B cell (primary cell): ENCODE measurements around the gene EPB41L1. TPM values are rescaled to one million over a fixed set of nuclear protein-coding genes. Genes with fewer than 3 reads are reported as not detected.
A peak's percentile ranks its signal among the peaks of the same experiment; 100 is the strongest.

Experiments
- ATAC-seq: fragments of 200-7000 bp; cut with Tn5 transposase; one replicate; pipeline ENCODE4 v1.10.0; 2021; ENCODE audit warnings: low read depth, mild to moderate bottlenecking, moderate number of reproducible peaks, moderate library complexity
- CTCF ChIA-PET: fragments of 350-600 bp; sonication (Branson Sonifier 250); formaldehyde crosslinking; loops from one replicate; lab custom pipeline; 2021; ENCODE audit warnings: antibody characterized with exemption, inconsistent platforms; lab: Charles Lee
- POLR2A ChIA-PET: fragments of 350-600 bp; sonication (Branson Sonifier 250); formaldehyde crosslinking; loops from one replicate; lab custom pipeline; 2021; ENCODE audit warnings: antibody characterized with exemption; lab: Charles Lee
- DNase-seq: peaks from one replicate; pipeline ENCODE4 v3.0.0; 2013
- H2AFZ ChIP-seq: 2 replicates; pipeline ENCODE4 v1.6.1; 2012; ENCODE audit warnings: mild to moderate bottlenecking, low read depth, low read length; ENCODE audit not compliant: insufficient read depth, poor library complexity, severe bottlenecking
- H3K27ac ChIP-seq, 2 donors: 1 replicate in 1 of 2; 2 replicates in 1 of 2; pipeline ENCODE4 v1.5.1; 2012 to 2013; ENCODE audit warnings: low read length in 2 of 2, mild to moderate bottlenecking in 2 of 2, moderate library complexity in 1 of 2
- H3K27me3 ChIP-seq, 4 experiments: fragments of 200-600 bp in 1 of 4; sonication (generic) in 1 of 4; replicated peaks in 1 of 4; 1 replicate in 2 of 4; 2 replicates in 2 of 4; pipeline versions ENCODE4 v1.6.1 to v1.7.0; 2013 to 2016; ENCODE audit warnings: low read length in 3 of 4, mild to moderate bottlenecking in 2 of 4, mixed read lengths in 1 of 4, moderate library complexity in 1 of 4; ENCODE audit not compliant: insufficient read depth in 4 of 4, control insufficient read depth in 3 of 4; ENCODE audit errors: control extremely low read depth in 1 of 4
- H3K36me3 ChIP-seq, 2 experiments: replicated peaks in 1 of 2; 1 replicate in 1 of 2; 2 replicates in 1 of 2; pipeline versions ENCODE4 v1.6.1 to v1.7.1; 2013; ENCODE audit warnings: low read length in 1 of 2; ENCODE audit not compliant: insufficient read depth in 2 of 2, control insufficient read depth in 1 of 2; ENCODE audit errors: control extremely low read depth in 1 of 2, extremely low read depth in 1 of 2
- H3K4me1 ChIP-seq, 2 donors: fragments of 200-600 bp in 1 of 2; sonication (generic) in 1 of 2; 1 replicate in 1 of 2; 2 replicates in 1 of 2; pipeline versions ENCODE4 v1.5.1 to v1.6.1; 2013 to 2017; ENCODE audit warnings: low read length in 2 of 2; ENCODE audit not compliant: control insufficient read depth in 2 of 2, insufficient read depth in 2 of 2
- H3K4me2 ChIP-seq: replicated peaks from 2 replicates; pipeline ENCODE3; 2012; ENCODE audit warnings: mild to moderate bottlenecking, low read depth, low read length; ENCODE audit not compliant: poor library complexity, severe bottlenecking
- H3K4me3 ChIP-seq, 5 experiments: fragments of 200-600 bp in 1 of 5; sonication (generic) in 1 of 5; 1 replicate in 3 of 5; 2 replicates in 2 of 5; pipeline versions ENCODE4 v1.5.1 to v1.7.0; 2011 to 2016; ENCODE audit warnings: low read length in 4 of 5, mild to moderate bottlenecking in 4 of 5, low read depth in 2 of 5, control low read depth in 1 of 5, moderate library complexity in 1 of 5; ENCODE audit not compliant: insufficient read depth in 1 of 5; ENCODE audit errors: control extremely low read depth in 1 of 5, extremely low read depth in 1 of 5
- H3K79me2 ChIP-seq: fragments of 200-600 bp; sonication (generic); one replicate; pipeline ENCODE4 v1.6.0; 2016; ENCODE audit warnings: low read length; ENCODE audit not compliant: control insufficient read depth, insufficient read depth
- H3K9ac ChIP-seq: fragments of 200-600 bp; sonication (generic); 2 replicates; pipeline ENCODE4 v1.6.1; 2017; ENCODE audit warnings: mild to moderate bottlenecking, low read length, moderate library complexity
- H3K9me3 ChIP-seq, 3 donors: one replicate each; pipeline versions ENCODE4 v1.6.1 to v1.7.1; 2013; ENCODE audit warnings: low read length in 2 of 3; ENCODE audit not compliant: control insufficient read depth in 2 of 3, insufficient read depth in 1 of 3; ENCODE audit errors: control extremely low read depth in 1 of 3
- H4K20me1 ChIP-seq: 2 replicates; pipeline ENCODE4 v1.6.0; 2012; ENCODE audit warnings: mild to moderate bottlenecking, low read length; ENCODE audit not compliant: insufficient read depth, control insufficient read depth, poor library complexity, severe bottlenecking
- H3K27ac Mint-ChIP-seq: one replicate; pipeline ENCODE4 v1.8.0; 2021; ENCODE audit warnings: mixed read lengths
- H3K27me3 Mint-ChIP-seq: one replicate; pipeline ENCODE4 v1.8.0; 2021; ENCODE audit warnings: mixed read lengths
- H3K4me1 Mint-ChIP-seq: one replicate; pipeline ENCODE4 v1.8.0; 2021; ENCODE audit warnings: mixed read lengths
- H3K4me3 Mint-ChIP-seq: one replicate; pipeline ENCODE4 v1.8.0; 2021; ENCODE audit warnings: mixed read lengths
- H3K9me3 Mint-ChIP-seq: one replicate; pipeline ENCODE4 v1.8.0; 2022; ENCODE audit warnings: mixed read lengths; ENCODE audit not compliant: insufficient read depth
- EZH2 ChIP-seq: IDR thresholded peaks from 2 replicates; pipeline ENCODE4 v1.6.1; 2012; ENCODE audit warnings: borderline replicate concordance, low read depth, mild to moderate bottlenecking, moderate library complexity, low read length; ENCODE audit not compliant: insufficient read depth, poor library complexity, severe bottlenecking
- WGBS: methylation state at CpG from one replicate; pipeline ENCODE4 v1.1.5; 2013; ENCODE audit warnings: missing lambda C conversion rate; ENCODE audit not compliant: insufficient coverage; 5-methylcytosine and 5-hydroxymethylcytosine counted together
- intact Hi-C: fragments of 100-400 bp; cut with micrococcal nuclease; formaldehyde crosslinking; loops from one replicate; pipeline ENCODE4 v1.10.0; 2022
- polyA plus RNA-seq: library from polyadenylated mRNA; depleted of rRNA; stranded (reverse); fragments of >200 nt; gene quantifications from 2 replicates; pipeline ENCODE4 v1.2.3, GENCODE V29; 2012
- total RNA-seq, 2 donors: library from RNA; stranded (reverse); fragments of 120-200 nt in 1 of 2; gene quantifications; 1 replicate in 1 of 2; 2 replicates in 1 of 2; pipeline versions ENCODE4 v1.2.3 to v1.2.4, GENCODE V29; 2013 to 2022
- TF ChIP-seq, protein P1 (sequence below): fragments of 200-600 bp; IDR thresholded peaks from one replicate; pipeline ENCODE4 v1.8.0; 2022; ENCODE audit warnings: antibody characterized with exemption, mild to moderate bottlenecking

EPB41L1 gene
- total and polyA plus RNA-seq, 2 donors (not counting 1 experiment from before 2014, with no cell fraction given), result 0.12 to 1.3 TPM

DNA sequence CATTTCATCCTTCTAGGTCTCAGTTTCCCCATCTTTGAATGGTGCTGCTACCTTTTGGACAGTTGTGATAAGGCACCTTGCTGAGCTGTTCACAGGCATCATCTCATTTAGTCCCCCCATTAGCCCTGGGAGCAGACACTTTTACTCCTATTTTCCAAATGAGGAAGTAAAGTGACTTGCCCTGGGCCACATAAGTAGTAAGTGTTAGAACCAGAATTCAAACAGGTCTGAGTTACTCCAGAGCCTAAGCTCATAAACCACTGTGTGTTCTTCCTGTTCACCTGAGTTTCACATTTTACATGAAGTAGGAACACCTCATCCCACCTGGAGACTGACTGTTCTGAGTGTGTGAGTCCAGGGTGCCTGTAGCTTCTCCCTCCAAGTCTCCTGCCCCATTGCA lies 43.5 kb upstream of the EPB41L1 start:
- ATAC-seq (no peak), DNase-seq (no peak)
- no peaks in the 10 kb centered on the region for H3K27me3 Mint-ChIP-seq
- no peaks in the 10 kb centered on the region for H3K9me3 Mint-ChIP-seq
- Histone ChIP-seq H2AFZ (no peak overlapping the region), H3K4me1 (peaks cover 9 to 20% of the 10 kb centered on the region in 2 donors), H3K36me3 (no peaks in the 10 kb centered on the region), H3K4me2 (no peak overlapping the region), H3K9me3 (no peaks in the 10 kb centered on the region), H3K27ac (no peak overlapping the region), H3K9ac (no peak overlapping the region), H4K20me1 (no peaks in the 10 kb centered on the region), H3K79me2 (no peaks in the 10 kb centered on the region), H3K4me3 (no peak overlapping the region), H3K27me3 (no peaks in the 10 kb centered on the region)
- TF ChIP-seq, protein P1, sequence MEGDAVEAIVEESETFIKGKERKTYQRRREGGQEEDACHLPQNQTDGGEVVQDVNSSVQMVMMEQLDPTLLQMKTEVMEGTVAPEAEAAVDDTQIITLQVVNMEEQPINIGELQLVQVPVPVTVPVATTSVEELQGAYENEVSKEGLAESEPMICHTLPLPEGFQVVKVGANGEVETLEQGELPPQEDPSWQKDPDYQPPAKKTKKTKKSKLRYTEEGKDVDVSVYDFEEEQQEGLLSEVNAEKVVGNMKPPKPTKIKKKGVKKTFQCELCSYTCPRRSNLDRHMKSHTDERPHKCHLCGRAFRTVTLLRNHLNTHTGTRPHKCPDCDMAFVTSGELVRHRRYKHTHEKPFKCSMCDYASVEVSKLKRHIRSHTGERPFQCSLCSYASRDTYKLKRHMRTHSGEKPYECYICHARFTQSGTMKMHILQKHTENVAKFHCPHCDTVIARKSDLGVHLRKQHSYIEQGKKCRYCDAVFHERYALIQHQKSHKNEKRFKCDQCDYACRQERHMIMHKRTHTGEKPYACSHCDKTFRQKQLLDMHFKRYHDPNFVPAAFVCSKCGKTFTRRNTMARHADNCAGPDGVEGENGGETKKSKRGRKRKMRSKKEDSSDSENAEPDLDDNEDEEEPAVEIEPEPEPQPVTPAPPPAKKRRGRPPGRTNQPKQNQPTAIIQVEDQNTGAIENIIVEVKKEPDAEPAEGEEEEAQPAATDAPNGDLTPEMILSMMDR, result no peak
- TF ChIP-seq EZH2, result no peak
- intact Hi-C loops, result no loop called here
- H3K4me1 Mint-ChIP-seq, result peaks cover 21% of the 10 kb centered on the region
- no peak overlapping the region for H3K27ac Mint-ChIP-seq
- no peak overlapping the region for H3K4me3 Mint-ChIP-seq
- CTCF ChIA-PET, result interaction anchor here (2.3 kb wide), 1 partner anchor 28 kb away, joined by 9 read pairs; no protein-coding TSS in a partner anchor
- POLR2A ChIA-PET, result no interaction called here

DNA sequence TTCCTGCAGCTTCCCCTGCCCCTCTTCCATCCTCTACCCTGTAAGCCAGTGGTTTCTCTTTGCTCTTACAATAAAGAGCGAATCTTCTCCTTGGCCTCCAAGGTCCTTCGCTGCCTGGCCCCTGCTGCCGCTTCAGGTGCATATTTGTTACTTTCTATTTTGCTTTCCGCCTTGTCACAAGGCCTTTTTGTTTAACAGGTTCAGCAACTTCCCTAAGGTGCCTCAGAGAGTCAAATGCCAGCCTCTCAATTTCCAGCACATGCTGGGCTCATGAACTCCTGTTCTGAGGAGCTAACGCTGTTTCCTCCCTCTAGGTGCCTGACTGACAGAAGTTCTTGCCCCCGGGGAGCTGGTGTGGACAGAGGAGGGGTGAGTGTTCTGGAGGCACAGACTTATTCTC lies 42.4 kb upstream of the EPB41L1 start:
- no peaks in the 10 kb centered on the region for H3K79me2 ChIP-seq
- intact Hi-C loops, result no loop called here
- no peaks in the 10 kb centered on the region for H3K36me3 ChIP-seq
- H3K9me3 ChIP-seq, result no peaks in the 10 kb centered on the region
- no peak overlapping the region for H2AFZ ChIP-seq
- no peak overlapping the region for H3K9ac ChIP-seq
- Mint-ChIP-seq H3K27me3 (no peaks in the 10 kb centered on the region), H3K4me1 (peaks cover 21% of the 10 kb centered on the region), H3K9me3 (no peaks in the 10 kb centered on the region), H3K27ac (peak overlapping the region; percentile 15), H3K4me3 (no peak overlapping the region)
- no peaks in the 10 kb centered on the region for H4K20me1 ChIP-seq
- peaks cover 9 to 20% of the 10 kb centered on the region in 2 donors for H3K4me1 ChIP-seq
- ChIA-PET POLR2A (no interaction called here), CTCF (interaction anchor here (0.7 to 5.5 kb wide), 4 partner anchors 26 to 118 kb away, joined by 3 to 33 read pairs (median 6); no protein-coding TSS in a partner anchor)
- H3K27me3 ChIP-seq, result no peaks in the 10 kb centered on the region
- no peak overlapping the region for H3K4me2 ChIP-seq
- H3K4me3 ChIP-seq, result no peak overlapping the region
- no peak overlapping the region for H3K27ac ChIP-seq
- TF ChIP-seq, protein P1, result no peak
- TF ChIP-seq EZH2, result no peak
- DNase-seq (no peak), ATAC-seq (no peak)
- 100% methylated on average over 4 of the region's 6 CpGs for WGBS
